COLO829 (cell line): ENCODE measurements around the gene GMPS.
"Not testable (repeated sequence)": the region's sequence is repeated elsewhere in the genome, so short reads cannot be mapped to it uniquely, and the experiment has no call there.

Experiments
- DNase-seq: peaks from one replicate; pipeline ENCODE4 v3.0.0; 2012; ENCODE audit warnings: low spot score

The GMPS gene

DNA sequence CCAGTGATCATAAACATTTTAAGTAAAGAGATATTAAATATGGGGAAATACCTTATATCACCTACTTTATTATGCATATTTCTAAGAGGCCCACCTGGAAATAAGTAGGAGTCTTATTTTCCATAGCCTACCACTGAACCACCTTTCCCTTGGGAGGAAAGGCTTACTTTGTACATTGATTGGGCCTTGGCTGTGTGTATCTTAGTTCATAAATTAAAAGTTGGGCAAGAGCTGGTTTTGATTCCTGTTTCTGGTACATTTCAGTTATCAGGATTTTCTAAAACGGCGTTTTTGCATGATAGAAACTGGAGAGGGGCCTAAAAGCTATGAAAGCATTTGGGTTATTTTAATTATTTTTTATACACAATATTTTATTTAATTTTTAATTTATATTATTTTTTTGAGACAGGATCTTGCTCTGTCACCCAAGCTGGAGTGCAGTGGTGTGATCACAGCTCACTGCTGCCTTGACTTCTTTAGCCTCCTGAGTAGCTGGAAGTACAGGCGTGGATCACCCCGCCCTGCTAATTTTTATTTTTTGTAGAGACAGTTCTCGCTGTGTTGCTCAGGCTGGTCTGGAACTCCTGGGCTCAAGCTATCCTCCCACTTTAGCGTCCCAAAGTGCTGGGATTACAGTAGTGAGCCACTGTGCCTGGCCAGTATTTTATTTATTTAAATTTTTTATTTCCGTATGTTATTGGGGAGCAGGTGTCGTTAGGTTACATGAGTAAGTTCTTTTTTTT is 2.6 kb downstream of the GMPS start:
- no peak for DNase-seq

GRCh38 chr3:155876037-155876436 is 5.6 kb downstream of the GMPS start:
- no peak for DNase-seq

DNA sequence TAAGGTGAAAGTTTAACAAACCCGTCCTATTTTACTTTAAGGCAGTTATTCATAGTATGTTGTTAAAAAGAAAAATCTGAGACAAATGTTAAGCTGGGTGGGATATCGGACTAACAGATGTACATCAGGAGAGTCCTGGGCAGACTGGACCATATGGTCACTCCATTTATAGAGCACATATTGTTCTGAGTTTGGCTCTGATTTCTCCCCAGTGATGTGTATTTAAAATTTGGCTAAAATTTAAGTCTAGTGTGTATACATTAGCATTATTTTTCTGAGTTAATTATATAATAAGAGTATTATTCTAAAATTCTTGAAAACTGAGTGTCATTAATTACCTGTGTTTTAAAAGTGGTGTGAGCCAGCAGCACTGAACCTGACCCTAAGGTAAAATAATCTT is 6.1 kb downstream of the GMPS start:
- DNase-seq = no peak

DNA sequence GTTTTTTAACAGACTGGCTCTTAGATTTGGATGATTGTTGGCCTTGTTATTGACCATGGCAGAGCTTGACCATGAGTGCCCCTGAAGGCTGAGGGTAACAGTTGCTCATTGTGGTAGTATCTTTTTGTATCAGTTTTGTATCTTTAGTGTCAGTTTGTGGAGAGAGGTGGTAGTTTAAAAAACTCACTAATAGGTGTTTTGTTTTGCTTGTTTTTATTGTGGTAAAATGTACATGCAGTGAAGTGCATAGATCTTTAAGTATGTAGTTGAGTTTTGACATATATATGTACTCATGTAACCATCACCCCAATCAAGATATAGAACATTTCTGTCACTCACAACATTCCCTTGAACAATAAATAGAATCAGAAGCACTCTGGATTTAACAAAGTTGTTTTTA is 9.8 kb downstream of the GMPS start:
- no peak for DNase-seq

GRCh38 chr3:155884292-155884691 is 13.8 kb downstream of the GMPS start:
- no peak for DNase-seq

DNA sequence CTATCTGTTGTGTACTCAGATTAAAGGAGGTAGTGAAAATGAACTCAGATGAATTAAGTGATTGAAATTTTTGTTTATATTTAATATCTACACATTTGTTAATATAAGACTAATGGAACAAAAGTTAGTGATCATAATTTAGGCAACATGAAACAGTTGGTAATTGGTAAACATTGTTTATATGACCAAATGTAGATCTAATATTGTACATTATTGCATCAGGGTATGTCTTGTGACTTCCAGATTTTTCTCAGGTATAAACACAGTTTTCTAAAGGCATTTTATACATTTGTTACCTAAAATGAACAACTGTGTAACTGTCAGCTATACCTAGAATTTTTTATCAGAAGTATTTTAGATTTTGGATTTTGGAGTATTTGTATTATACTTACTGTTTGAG is 14.8 kb downstream of the GMPS start:
- no peak for DNase-seq

DNA sequence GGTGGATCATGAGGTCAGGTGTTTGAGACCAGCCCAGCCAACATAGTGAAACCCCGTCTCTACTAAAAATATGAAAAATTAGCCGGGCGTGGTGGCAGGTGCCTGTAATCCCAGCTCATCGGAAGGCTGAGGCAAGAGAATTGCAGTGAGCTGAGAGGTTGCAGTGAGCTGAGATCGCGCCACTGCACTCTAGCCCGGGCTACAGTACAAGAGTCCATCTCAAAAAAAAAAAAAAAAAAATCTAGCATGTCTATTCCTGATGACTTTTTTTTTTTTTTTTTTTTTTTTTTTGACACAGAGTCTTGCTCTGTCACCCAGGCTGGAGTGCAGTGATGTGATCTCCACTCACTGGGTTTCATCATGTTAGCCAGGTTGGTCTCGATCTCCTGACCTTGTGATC is 15.9 kb downstream of the GMPS start:
- DNase-seq = not testable (repeated sequence)

DNA sequence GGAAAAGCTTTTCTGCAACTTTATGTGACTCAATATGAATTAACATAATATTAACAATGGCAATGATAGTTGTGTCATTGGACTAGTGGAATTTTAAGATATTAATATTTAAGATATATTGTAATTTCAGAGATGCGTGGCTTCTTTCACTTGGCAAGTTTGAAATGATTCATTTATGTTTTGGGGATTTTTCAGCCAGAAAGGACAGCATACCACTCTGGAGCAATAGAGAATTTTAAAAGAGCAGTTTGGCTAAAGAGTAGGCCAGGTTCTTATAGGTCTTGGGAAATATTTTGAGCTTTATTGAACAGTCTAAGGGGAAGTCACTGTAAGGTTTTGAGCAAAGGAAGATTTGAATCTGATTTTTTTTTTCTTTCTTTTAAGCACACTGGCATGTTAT is 16.5 kb downstream of the GMPS start:
- DNase-seq = no peak

DNA sequence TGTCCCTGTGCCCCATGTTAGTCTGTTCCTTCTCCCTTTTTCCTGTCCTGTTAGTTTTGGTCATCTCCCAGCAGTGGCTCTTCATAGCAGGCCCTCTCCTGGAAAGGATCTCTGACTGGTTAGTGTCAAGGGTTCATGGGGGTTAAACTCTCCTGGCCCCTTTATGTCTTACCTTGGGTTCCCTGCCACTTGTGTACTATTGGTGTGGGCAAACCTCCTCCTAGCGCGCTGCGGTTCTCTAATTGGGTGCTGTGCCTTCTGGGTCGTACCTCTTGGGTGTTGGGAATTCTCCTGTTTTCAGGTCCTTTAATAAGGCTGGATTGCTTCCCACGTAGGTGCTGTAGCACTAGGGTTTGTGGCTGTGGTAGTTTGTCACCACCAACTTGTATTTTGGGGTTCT is 18.8 kb downstream of the GMPS start:
- DNase-seq = no peak

DNA sequence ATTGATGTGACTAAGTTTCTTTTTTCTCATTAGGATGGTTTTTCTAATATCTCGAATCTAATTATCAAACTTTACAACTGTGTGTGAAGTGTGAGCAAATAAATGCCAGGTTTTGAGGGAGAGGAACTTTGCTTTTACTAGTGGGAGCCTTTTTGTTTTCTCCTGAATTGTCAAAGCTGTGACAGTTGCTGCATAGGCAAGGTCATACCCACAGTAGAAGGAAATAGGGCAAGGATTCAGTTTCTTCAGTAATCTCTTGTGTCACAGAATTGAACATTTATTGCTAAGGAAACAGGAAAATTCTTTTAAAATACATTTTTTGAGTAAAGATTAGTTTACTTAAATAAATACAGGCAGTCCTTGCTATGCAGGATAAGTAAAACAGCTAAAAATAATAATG is 19.5 kb downstream of the GMPS start:
- DNase-seq = no peak

- no peak for DNase-seq
These were observed 20.3 kb downstream of the GMPS start for GRCh38 chr3:155890671-155891190.

DNA sequence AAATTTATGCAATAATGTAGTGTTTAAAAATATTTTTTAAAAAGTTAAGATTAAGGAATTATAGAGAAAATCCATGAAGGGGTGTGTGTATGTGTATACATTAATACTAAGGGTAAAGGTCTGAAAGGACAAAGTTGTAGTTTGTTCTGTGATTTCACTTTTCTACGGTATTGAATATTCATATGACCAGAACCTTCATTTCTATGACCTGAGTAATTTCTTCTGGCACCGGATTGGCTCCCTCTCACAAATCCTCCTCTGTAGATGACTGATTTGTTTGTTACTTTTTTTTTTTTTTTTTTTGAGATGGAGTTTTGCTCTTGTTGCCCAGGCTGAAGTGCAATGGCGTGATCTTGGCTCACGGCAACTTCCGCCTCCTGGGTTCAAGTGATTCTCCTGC is 20.9 kb downstream of the GMPS start:
- DNase-seq = no peak

- no peak for DNase-seq
These were observed 25.0 kb downstream of the GMPS start for GRCh38 chr3:155895379-155895900.

GRCh38 chr3:155906900-155907299 is 36.5 kb downstream of the GMPS start:
- DNase-seq = no peak

- DNase-seq = no peak
These were observed 37.6 kb downstream of the GMPS start for GRCh38 chr3:155908086-155908485.

DNA sequence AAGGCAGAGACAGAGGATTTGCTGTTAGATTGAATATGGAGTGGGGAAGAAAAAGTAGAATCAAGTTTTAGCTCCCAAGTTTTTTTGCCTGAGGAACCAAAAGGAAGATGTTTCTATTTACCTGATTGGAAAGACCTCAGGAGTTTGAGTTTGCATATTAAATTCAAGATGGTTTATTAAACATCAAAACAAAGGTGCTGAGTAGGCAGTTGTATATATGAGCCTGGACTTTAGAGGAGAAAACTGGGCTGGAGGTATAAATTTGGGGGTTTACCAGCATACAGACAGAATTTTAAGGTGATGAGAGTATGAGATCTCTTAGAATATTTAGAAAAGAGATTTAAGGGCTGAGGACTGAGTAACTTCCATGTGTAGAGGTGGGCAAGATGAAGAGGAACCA is 38.2 kb downstream of the GMPS start:
- no peak for DNase-seq

GRCh38 chr3:155912090-155912489 is 41.6 kb downstream of the GMPS start:
- DNase-seq = no peak

DNA sequence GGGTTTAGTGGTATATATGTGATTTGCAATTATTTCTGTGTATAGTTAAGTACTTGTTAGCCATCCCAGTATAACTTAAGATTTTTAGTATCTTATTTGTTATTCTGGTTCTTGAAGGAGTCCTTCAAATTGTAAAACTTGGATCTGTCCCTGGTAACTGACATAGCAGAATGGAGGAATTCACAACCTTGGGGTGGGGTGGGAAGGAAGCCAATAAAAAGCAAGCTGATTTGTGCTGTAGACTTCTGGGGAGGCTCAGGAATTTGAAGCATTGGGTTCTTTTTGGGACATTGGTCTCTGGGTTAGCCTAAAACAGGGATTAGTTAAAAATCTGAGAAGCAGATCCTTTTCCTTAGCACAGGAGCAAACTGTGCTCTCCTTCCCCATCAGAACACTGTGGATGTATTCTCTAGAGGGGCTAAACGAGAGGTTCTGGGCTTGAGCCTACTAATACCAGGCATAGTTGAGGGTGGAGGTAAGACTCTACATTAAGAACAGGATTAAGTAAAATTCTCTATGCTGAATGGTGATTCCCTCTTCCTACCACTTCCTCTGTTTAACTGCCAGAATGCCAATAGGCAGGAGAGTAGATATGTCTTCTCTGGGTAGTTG is 42.2 kb downstream of the GMPS start:
- DNase-seq = no peak

DNA sequence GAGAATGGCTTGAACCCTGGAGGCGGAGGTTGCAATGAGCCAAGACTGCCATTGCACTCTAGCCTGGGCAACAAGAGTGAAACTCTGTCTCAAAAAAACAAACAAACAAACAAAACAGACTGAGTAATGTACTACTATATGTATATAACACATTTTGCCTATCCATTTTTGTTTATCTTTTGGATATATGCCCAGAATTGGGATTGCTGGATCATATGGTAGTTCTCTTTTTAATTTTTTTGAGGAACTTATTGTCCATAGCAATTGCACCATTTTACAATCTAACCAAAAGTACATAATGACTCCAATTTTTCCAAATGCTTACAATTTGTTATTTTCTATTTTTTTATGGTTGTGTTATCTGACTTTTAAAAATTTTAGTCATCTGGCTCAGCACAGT is 47.3 kb downstream of the GMPS start:
- no peak for DNase-seq

GRCh38 chr3:155919728-155920127 is 49.3 kb downstream of the GMPS start:
- no peak for DNase-seq

GRCh38 chr3:155921486-155921885 is 51.0 kb downstream of the GMPS start:
- no peak for DNase-seq

DNA sequence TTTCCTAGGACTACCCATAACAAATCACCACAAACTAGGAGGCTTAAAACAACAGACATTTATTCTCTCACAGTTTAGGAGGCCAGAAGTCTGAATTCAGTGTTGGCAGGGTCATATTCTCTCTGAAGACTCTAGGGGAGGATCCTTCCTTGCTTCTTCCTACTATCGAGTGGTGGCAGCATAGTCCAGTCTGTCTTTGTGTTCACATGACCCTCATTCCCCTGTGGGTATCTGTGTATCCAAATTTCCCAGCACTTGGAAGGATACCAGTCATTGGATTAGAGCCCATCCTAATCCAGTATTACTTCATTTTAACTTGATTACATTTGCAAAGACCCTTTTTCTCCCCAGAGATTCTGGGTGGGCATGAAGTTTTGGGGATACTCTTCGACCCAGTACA is 63.8 kb downstream of the GMPS start:
- no peak for DNase-seq

GRCh38 chr3:155938409-155938808 is 68.0 kb downstream of the GMPS start:
- no peak for DNase-seq

GRCh38 chr3:155941354-155941753 is 70.9 kb downstream of the GMPS start:
- no peak for DNase-seq
